ENCODE data around the gene SEC31A.
A peak's percentile ranks its signal among the peaks of the same experiment; 100 is the strongest.

The SEC31A gene

DNA sequence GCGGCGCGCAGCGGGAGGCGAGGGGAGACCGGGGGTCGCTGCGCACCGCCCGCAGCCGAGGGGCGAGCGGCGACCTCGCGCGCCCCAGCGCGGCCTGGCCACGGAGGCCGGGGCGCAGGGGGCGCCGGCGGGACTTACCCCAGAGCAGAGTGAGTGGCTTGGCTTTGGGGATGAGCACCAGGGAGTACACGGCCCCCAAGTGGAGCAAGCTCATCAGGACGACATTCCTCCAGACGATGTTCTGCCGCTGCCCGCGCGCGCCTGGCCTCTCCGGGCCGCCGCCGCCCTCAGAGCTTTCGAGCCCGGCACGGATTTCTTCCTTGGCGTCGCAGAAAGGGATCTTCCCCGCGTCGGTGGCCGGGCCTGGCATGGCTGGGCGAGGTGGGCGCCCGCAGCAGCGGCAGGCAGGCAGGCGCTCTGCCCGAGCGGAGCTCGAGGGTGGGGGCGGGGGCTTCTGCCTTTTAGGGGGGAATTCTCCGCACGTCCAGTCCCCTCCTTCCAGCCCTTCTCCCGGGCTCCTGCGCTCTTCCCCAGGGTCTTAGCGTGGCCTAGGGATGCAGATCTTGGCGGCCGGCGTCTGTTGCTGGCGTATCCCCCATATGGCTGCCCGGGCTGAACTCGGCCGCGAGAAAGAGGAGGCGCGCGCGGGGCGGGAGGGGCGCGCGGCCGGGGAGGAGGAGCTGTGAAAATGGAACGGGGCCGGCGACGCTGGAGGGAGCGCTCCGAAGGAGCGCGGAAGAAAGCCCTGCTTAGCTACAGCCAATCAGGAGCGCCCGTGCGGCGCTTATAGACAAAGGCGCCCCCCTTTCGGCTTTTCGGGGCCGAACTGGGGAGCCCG is 92.6 kb downstream of the SEC31A start, which contains the start of gene SCD5:
Gene SCD5, minus strand, starts transcription at position 629 of the 838 bp plus-strand sequence. Its CDS starts 259 bp downstream, at position 370.
- H3K27ac ChIP-seq = no peak within 1 kb of the TSS
- DNase-seq (ENCODE audit: low read depth, low spot score) = no peak

DNA sequence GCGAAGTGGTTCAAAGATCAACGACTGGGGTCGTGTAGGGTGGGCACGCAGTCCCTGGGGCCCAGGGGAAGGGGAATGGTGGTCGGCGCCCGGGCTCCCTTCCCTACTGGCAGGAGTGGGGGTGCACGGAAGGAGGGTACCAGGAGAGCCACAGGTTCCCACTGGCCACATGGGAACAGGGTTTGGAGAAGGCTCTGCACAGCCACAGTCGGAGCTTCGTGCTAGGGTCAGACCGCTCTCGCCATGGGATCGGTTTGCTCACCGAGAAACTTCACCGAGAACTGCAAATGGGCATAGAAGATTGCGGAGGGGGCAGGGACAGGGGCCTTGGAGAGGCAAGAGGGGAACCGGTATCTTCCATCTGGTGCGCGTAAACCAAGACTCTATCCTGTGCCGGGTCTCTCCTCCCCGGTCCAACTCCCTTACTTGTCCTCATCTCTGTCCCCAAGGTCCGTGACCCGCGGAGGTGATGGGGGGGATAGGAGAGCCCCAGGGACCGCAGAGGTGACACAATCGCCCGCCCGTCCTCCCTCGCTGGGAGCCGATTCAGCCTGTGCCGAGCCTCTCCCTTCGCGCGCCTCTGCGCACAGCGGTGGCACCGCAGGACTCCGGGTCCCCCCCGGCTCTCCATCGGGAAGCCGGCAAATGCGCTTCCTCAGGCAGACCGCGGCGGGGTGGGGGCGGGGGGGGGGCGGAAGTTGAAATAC is 93.4 kb downstream of the SEC31A start:
- no peak overlapping the region for H3K27ac ChIP-seq
- DNase-seq (ENCODE audit: low read depth, low spot score) = no peak

DNA sequence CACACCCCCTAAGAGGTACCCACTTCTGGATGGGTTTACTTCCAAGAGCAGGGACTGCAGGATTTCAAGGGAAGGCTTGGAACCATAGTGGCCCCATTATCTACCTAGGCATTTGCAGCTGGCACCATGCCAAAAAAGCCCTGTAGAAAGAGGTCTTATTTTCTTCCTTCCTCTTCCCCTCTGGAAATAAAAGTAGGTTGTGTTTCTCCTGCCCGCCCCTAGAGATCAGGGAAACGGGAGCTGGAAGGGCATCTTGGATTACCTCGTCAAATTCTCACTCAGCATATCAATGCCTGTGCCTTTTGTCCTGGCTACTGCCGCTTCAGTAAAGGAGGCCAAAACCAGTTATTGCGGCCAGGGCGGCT is 93.9 kb downstream of the SEC31A start:
- no peak overlapping the region for H3K27ac ChIP-seq
- no peak for DNase-seq (ENCODE audit: low read depth, low spot score)

DNA sequence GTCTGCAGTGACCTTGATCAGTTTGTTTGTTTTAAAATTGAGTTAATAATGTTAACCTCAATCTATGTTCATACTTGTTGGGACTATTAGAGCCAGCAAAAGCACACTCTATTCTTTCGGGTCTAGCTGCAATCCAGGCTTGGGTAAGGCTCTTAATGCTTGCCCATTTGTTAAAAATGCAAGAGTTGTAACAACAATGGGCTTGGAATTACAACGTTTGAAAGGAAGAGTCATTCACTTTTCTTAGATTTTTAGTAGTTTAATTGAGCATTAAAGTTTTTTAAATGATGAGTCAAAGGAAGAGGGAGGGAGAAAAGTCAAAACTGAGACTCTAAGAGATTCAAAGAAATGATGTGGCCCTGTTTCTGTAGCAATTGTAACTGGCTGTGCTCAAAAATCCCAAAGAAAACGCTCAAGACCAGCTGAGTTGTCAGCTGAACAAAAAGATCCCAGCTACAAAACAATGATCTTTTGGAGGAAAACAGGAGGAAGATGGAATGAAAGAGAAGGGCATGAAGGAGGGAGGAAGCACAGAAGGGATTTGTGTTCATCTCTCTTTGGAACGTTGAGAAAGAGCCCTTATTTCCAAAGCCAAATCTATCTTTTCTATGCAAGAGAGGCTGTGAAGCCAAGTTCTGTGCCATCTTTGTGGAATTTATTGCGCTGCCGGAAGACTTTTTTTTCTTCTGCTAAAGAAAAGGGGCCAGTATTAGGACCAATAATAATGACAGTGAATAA is 97.9 kb downstream of the SEC31A start:
- DNase-seq (ENCODE audit: low read depth, low spot score) = no peak
- H3K27ac ChIP-seq = no peak overlapping the region

DNA sequence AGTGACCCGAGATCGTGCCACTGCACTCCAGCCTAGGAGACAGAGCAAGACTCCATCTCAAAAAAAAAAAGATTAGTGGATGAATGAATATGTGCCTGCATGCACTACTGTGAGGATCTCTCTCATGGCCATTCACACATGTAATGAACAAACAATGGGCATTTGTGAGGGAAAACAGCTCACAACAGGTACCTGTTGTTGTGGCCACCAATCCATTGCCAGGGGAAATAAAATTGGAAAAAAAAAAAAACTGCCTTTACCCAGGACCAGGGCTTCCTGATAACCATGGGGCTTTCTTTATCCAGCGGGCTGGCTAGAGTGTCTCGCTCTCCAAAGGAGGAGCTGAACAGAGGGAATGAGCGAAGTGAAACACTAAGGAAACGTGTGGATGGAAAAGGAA is 99.8 kb downstream of the SEC31A start:
- DNase-seq (ENCODE audit: low read depth, low spot score) = no peak
- no peak overlapping the region for H3K27ac ChIP-seq

DNA sequence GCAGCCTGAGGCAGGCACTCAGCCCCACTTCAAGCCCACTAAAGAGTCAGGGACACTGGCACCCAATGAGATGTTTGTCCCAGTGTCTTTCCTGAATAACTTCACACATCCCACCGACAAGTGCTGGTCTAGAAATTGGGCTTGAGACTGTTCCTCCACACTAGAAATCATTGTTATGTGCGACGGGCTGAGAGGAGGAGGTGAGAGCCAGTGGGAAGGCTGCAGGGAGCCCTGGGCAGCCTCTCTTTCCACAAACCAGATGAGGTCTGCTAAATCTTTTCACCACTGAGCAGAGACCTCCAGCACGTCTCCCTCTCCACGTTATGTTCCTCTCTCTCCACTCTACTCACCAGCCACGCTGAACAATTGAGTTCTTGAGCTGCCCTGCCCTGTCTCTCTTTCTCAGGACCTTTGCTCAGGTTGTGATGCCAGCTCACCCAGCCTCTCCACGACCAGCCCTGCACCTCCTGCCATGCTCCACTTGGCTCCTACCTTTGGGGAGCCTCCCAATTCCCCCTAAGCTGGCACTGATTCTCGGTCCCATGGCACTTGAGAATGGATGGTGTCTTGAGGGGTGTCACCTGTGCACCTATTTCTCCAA is 100.8 kb downstream of the SEC31A start:
- H3K27ac ChIP-seq = no peak overlapping the region
- no peak for DNase-seq (ENCODE audit: low read depth, low spot score)

DNA sequence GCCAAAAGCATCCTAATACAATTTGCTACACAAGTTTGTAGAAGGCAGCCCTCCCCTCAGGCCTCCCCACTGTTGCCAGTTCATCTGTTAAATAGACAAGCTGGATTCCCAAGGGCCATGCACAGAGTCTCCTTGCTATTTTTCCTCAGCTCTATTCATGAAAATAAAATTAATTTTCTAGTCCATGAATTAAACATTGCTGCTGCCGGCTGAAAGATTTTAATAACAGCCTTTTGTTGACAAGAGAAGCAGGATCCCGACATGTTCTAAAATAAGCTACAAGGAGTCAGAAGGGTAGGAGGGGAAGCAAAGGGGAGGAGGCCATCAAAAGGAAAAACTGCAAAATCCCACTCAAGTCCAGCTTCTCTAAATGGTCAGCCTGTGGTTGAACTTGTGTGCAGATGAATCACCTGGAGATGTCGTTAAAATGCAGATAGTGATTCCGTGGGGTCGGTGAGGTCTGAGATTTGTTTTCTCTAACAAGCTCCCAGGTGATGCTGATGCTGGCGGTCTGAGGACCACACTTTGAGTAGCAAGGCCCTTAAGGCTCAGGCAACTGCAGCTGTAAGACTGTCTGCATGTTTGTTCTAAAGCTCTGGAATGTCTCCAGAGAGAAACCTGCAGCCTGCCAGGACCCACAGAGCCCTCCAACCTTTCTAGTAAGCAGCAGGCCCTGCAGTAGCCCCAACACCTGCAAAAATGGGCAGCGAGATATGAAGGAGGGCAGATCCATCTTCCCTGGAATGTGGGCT is 101.8 kb downstream of the SEC31A start:
- DNase-seq (ENCODE audit: low read depth, low spot score) = no peak
- H3K27ac ChIP-seq = no peak overlapping the region

DNA sequence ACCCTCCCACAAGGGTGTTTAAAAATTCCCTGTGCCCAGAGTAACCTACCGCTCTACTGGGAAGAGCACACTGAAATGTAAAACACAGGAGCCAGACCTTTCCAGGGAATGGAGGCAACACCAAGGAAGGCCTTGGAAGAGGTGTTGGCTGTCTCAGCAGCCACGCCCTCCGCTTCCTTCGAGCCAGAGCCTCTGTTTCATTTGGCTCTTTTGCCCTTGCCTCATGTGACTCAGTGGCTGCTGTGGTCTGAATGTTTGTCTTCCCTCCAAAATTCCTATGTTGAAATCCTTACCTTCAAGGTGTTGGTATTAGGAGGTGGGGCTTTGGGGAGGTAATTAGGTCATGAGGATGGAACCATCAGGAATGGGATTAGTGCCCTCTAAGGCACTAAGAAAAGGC is 103.6 kb downstream of the SEC31A start:
- H3K27ac ChIP-seq = no peak overlapping the region
- DNase-seq (ENCODE audit: low read depth, low spot score) = peak; percentile 70

DNA sequence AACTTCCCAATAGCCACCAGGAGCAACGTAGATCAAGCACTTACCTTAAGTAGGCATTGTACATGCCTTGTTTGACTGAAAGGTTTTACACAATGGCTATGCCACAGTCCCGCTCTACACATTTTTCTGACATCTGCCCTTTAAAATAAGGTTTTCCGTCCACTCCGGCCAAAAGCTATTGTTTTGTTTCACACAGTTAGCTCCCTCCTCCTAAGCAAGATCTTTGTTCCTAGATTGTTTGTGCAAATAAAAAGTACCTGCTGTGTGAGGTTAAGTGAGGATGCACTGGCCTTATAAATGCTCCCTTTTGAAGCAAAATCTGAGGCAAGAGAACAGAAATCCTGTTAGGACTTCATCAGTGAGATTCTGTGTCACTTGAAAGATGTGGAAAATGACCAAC is 104.1 kb downstream of the SEC31A start:
- H3K27ac ChIP-seq = no peak overlapping the region
- no peak for DNase-seq (ENCODE audit: low read depth, low spot score)

DNA sequence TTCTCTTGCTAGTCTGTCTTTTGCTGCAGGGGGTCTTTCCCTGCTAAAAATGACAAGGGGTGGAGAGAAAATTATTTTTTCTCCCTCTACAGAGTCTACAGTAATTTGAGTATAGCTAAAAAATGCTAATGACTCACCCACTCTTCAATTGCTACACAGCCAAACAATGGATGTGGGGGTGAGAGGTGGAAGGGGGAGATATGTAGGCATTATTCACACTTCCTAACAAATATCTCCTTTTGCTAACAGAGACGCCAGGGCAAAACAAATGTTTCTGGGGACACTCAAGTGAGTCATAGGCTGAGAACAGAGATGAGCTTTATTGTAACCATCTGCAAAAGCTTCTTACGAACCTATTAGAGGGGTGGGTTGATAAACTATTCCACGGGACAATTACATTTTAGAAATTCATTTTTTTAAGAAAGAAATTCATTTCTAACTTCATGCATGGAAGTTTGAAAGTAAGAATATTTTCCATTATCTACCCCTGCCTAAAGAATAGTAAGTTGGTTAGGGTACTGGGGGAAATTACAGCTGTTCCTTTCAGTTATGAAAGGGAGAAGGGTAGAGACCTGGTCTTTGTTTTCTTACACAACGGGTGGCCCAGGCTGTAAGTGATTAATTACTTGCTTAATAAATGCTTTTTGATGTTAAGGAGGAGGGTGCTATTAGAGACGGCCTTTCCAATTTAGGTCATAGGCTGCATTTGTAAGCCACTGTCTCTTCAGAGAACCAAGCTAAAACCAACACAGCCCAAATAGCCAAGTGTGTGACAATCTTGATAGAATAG is 105.1 kb downstream of the SEC31A start:
- H3K27ac ChIP-seq = peak overlapping the region; percentile 53
- peak; percentile 61 for DNase-seq (ENCODE audit: low read depth, low spot score)

DNA sequence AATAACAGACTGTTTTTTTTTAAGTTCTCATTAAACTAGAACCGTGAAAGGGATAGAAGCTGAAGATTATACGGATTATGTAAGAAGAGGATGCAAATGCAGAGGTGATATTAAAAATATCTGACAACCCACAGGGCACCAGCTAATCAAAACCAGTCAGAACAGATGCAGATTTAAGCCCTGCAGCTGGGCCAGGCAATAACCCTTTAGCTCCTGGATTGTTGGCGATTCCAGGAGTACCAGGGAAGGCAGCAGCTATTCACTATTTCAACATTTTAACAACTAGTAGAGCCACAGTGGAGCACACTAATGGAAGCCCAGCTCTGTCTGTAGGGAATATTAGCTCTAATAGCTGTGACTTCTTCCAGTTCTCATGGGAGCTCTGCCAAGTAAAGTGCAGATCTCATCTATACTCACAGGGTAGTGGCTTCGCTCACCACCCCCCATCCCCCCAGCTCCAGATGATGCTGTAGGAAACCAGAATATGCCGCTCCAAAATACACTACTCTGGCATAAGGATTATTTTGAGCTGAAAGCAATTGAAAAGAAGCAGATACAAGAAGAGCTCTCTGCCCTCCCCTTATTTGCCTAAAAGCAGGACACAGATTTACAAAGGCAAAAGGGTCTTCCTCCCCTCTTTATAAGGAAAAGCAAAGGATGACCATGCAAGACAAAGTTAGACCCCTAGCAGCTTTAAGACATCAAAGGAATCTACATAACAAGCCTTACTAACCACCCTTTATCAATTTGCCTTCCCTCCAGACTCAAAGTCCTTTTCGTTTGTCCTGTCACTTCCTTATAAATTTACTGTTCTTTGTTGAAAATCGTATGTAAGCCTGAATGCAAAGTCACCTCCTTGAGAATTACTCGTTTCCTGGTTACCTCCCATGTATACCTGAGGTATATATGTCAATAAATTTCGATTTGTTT is 106.0 kb downstream of the SEC31A start:
- H3K27ac ChIP-seq = peak overlapping the region; percentile 53
- DNase-seq (ENCODE audit: low read depth, low spot score) = no peak

DNA sequence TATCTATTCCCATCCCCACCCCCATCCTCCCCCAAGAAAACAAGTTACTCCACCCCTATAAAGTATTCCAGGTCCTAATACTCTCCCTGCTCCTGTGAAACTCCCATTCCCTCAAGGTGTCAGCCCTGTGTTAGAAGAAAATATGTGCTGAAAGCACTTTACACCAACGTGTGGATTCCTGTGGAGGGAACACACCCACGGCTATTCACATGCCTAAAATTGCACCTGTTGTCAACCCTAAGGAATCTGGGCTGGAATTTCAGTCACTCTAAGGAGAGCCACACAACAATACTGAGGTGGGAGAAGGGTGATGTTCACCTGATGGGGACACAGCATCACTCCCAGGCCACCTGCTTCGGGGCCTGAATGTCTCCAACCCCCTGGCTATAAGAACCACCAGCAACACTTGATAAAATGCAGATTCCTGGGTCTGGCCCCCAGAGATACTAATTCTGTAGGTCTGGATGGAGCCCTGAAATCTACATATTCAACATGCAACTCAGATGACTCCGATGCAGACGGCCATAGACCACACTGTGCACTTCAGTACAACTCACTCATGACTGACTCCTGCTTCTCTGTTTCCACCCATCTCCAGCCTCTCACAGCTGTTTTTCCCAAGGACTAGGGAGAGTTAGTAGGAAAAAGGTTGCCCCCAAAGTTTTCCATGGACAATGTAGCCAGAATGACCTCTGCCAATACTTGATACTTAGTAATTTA is 108.2 kb downstream of the SEC31A start:
- no peak for DNase-seq (ENCODE audit: low read depth, low spot score)
- H3K27ac ChIP-seq = no peak overlapping the region

DNA sequence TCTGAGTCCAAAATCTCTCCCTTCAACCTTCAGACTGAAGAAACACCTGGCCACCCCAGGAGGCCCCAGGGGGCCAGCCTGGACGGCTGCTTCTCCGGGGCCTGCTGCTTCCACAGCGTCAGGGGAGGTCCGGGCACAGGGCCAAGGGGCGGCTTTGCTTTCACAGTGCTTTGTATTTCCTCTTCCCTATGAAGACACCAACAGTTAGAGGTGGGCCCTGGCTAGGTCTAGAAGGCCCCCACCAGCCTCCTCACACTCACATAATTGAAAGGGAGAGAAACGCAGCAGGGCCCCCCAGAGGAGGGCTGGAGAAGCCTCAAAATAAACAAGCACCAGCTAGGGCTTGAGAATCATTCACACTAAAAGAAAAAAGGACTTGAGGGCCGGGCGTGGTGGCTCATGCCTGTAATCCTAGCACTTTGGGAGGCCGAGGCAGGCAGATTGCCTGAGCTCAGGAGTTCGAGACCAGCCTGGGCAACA is 110.2 kb downstream of the SEC31A start:
- no peak overlapping the region for H3K27ac ChIP-seq
- DNase-seq (ENCODE audit: low read depth, low spot score) = no peak

DNA sequence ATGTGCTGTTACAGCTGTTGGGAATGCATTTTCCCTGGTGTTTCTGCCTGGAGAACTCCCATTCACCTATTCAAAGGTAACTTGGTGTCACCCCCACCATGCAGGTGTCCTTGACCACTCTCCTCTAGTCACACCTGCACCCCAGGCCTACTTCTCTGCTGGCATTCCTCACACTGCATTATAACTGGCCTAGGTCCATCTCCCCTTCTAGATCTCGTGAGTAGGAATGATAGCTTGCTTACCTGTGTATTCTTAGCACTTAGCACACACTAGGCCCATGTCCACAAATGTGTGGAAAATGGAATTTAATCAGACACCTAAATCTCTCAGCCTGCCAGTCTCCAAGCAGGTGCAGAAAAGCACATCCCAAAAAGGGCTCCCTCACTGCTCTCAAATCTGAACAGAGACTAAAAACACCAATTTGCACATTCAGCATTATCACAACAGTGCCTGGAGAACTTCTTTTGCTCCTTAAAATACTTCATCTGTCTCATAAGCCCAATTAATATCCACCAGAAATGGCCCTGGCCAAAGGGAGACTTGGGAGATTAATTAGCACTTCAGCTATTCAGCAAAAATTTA is 110.7 kb downstream of the SEC31A start:
- H3K27ac ChIP-seq = no peak overlapping the region
- DNase-seq (ENCODE audit: low read depth, low spot score) = no peak

DNA sequence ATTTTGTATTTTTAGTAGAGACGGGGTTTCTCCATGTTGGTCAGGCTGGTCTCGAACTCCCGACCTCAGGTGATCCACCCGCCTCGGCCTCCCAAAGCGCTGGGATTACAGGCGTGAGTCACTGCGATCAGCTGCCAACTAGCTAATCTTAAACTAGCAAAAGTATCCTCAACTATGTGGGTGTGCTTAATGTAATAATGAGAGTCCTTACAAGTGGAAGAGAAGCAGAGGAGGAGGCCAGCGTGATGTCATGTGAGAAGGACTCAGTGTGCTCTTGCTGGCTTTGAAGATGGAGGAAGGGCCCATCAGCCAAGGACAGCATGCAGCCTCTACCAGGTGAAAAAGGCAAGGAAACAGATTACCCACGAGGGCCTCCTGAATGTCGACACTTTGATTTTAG is 111.9 kb downstream of the SEC31A start:
- DNase-seq (ENCODE audit: low read depth, low spot score) = no peak

DNA sequence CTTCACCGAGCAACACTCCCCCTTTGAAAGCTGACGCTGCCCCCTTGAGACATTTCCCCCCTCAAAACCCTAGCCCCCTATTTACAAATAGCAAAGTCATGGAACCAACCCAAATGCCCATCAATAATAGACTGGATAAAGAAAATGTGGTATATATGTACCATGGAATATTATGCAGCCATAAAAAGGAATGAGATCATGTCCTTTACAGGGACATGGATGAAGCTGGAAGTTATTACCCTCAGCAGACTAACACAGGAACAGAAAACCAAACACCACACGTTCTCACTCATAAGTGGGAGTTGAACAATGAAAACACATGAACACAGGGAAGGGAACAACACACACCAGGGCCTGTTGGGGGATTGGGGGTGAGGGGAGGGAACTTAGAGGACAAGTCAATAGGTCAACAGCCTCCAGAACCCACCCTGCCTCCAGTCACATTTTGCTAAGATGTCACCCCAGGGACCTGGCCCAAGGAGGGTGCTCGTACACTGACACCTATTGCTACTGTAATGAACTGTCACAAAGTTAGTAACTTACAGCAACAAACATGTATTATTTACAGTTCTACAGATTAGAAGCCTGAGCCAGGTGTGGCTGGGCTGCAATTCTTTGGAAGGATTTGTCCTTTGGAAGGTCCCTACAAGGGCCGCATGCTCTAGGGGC is 113.0 kb downstream of the SEC31A start:
- no peak overlapping the region for H3K27ac ChIP-seq
- DNase-seq (ENCODE audit: low read depth, low spot score) = no peak

More for the DNA sequence above, 111.9 kb downstream of the SEC31A start:
- no peak overlapping the region for H3K27ac ChIP-seq

Data from epithelial cell of prostate (primary cell).